ENCODE results near the gene GREB1. TPM values are rescaled to one million over a fixed set of nuclear protein-coding genes. Genes with fewer than 3 reads are reported as not detected.

The GREB1 gene
- total RNA-seq, 2 experiments from 2014 or later = 0.28 to 0.54 TPM

GRCh38 chr2:11500702-11501303, 33.0 kb upstream of the GREB1 start:
- Mint-ChIP-seq H3K4me1 (peaks cover 2% of the 10 kb centered on the region), H3K27ac (no peak overlapping the region), H3K27me3 (peaks cover 10% of the 10 kb centered on the region), H3K36me3 (no peaks in the 10 kb centered on the region), H3K9me3 (peaks cover 4% of the 10 kb centered on the region), H3K4me3 (no peak overlapping the region)
- no peak for DNase-seq
- POLR2A ChIA-PET = no interaction called here
- ATAC-seq (ENCODE audit: low read depth) = no peak

GRCh38 chr2:11502740-11503292, 31.0 kb upstream of the GREB1 start:
- Mint-ChIP-seq H3K36me3 (no peaks in the 10 kb centered on the region), H3K4me3 (no peak overlapping the region)
- POLR2A ChIA-PET = no interaction called here

DNA sequence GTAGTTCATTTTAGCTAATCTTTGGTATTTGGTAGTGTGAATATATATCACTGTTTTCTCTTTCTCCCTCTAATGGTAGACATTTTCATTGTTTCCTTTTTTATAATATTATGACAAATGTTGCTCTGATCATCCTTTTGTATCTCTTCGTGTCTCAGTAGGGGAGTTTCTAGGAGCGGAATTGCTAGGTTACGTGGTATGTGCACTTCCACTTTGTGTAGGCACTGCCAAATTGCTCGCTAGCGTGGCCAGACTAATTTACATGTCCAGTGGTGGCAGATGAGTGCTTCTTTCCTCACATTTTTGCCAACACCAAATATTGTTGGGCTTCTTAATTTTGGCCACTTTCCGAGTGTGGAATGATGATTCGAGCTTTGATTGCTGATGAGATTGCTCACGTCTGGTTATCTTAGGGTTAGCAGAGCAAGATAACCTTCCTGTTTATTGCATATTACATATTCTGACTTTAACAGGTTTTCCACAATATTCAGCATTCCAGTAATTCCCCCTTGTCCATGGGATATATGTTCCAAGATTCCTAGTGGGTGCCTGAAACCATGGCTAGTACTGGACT, 30.4 kb upstream of the GREB1 start:
- H3K4me1 Mint-ChIP-seq = peaks cover 2% of the 10 kb centered on the region
- H3K9me3 Mint-ChIP-seq = peaks cover 4% of the 10 kb centered on the region
- POLR2A ChIA-PET = no interaction called here

More at GRCh38 chr2:11502740-11503292, 31.0 kb upstream of the GREB1 start:
- peak overlapping the region; percentile 21 for H3K27ac Mint-ChIP-seq
- peaks cover 4% of the 10 kb centered on the region for H3K9me3 Mint-ChIP-seq
- H3K27me3 Mint-ChIP-seq = peaks cover 4% of the 10 kb centered on the region
- H3K4me1 Mint-ChIP-seq = peaks cover 2% of the 10 kb centered on the region
- DNase-seq (no peak), ATAC-seq (ENCODE audit: low read depth) (no peak)

GRCh38 chr2:11505652-11506610, 27.9 kb upstream of the GREB1 start:
- H3K27ac Mint-ChIP-seq = no peak overlapping the region
- H3K9me3 Mint-ChIP-seq = peaks cover 4% of the 10 kb centered on the region
- DNase-seq (no peak), ATAC-seq (ENCODE audit: low read depth) (no peak)
- H3K27me3 Mint-ChIP-seq = no peaks in the 10 kb centered on the region
- H3K4me1 Mint-ChIP-seq = no peaks in the 10 kb centered on the region
- H3K4me3 Mint-ChIP-seq = no peak overlapping the region
- H3K36me3 Mint-ChIP-seq = no peaks in the 10 kb centered on the region
- POLR2A ChIA-PET = no interaction called here

More for the DNA sequence above, 30.4 kb upstream of the GREB1 start:
- DNase-seq = no peak
- Mint-ChIP-seq H3K4me3 (no peak overlapping the region), H3K36me3 (no peaks in the 10 kb centered on the region), H3K27ac (no peak overlapping the region), H3K27me3 (peaks cover 4% of the 10 kb centered on the region)
- ATAC-seq (ENCODE audit: low read depth) = no peak

DNA sequence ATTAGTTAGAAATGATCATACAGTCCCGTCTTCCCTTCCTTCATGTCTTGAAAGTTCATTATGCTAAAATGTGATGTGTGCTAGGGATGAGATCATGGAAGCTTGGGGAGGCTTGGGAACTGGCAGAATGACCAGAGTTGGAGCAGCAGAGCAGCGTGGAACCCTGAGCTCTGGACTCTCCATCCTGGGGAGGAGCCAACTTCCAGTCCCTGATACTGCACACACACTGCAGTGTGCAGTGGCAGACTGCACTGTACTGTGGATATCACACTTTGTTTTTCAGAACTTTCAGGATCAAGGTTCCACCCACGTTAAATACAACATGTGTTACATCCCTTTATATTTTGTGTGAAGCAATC, 27.3 kb upstream of the GREB1 start:
- Mint-ChIP-seq H3K27ac (no peak overlapping the region), H3K4me3 (no peak overlapping the region), H3K36me3 (no peaks in the 10 kb centered on the region), H3K4me1 (no peaks in the 10 kb centered on the region), H3K27me3 (no peaks in the 10 kb centered on the region), H3K9me3 (peaks cover 4% of the 10 kb centered on the region)
- ATAC-seq (ENCODE audit: low read depth) = no peak
- POLR2A ChIA-PET = no interaction called here
- no peak for DNase-seq

DNA sequence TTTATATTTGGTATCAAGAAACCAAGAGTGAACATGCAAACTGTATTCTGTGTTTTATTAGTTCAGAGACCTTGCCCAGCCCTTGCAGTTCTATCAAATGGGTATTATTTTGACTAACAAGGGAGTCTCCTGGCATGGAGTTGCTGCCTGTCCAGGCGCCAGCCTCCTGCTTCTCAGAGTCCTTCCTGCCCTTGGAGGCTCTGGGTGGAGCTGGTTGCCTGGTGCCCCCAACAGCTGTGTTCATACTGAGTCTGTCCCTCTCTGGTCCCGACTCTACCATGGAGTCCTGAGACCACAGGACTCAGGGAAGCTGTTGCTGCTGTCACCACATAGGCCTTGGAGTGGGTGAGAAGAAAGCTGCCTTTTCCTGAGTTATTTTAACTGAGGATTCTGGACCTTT, 26.3 kb upstream of the GREB1 start:
- Mint-ChIP-seq H3K4me3 (no peak overlapping the region), H3K9me3 (peaks cover 4% of the 10 kb centered on the region), H3K27ac (no peak overlapping the region), H3K36me3 (no peaks in the 10 kb centered on the region), H3K4me1 (no peaks in the 10 kb centered on the region), H3K27me3 (no peaks in the 10 kb centered on the region)
- ATAC-seq (ENCODE audit: low read depth) = no peak
- POLR2A ChIA-PET = no interaction called here
- DNase-seq = no peak

DNA sequence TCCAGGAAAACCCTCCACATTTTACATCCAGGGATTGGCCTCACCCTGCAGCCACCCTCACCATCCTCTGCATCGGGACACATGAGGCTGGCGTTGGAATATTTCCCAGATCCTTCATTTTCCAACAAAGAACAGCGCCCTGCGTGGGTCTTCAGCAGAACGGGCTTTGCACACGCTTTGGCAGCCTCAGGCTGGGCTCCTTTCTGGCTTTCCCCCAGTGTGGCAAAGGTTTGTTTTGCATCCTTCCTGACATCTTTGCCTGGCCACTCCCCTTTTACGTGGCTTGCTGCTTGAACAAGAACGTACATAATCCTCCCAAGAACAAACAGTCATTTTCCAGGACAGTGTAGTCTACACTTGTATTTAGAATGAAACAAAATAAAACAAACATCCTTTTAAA, 25.6 kb upstream of the GREB1 start:
- Mint-ChIP-seq H3K27ac (no peak overlapping the region), H3K4me1 (no peaks in the 10 kb centered on the region), H3K27me3 (no peaks in the 10 kb centered on the region), H3K9me3 (peaks cover 1% of the 10 kb centered on the region), H3K4me3 (no peak overlapping the region), H3K36me3 (no peaks in the 10 kb centered on the region)
- no peak for DNase-seq
- no peak for ATAC-seq (ENCODE audit: low read depth)
- POLR2A ChIA-PET = no interaction called here

DNA sequence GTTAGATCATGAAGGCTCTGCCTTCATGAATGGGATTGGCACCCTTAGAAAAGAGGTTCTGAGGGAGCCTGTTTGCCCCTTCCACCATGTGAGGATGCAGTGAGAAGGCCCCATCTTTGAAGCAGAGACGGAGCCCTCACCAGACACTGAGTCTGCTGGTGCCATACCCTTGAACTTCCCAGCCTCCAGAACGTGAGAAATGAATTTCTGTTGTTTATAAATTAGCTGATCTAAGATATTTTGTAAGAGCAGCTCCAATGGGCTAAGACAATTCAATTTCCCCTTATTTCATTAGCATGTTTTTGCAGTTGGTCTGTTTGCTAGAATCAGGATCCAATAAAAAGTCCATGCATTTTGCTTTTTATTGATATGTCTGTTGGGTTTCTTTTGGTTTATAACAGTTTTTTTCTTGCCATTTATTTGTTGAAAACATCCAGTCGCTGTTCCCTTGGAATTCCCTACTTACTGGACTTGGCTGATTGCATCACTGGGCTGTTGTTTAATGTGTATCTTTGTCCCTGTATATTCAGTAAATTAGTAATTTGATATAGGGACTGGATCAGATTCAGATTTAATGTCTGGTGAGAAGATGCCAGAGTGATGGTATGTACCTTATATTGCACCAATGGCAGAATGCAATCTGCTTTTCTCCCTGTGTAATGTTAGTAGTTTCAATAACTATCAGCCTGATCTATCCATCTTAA, 24.0 kb upstream of the GREB1 start:
- H3K27me3 Mint-ChIP-seq = no peaks in the 10 kb centered on the region
- no peak overlapping the region for H3K27ac Mint-ChIP-seq
- no peaks in the 10 kb centered on the region for H3K4me1 Mint-ChIP-seq
- H3K4me3 Mint-ChIP-seq = no peak overlapping the region
- no peak for ATAC-seq (ENCODE audit: low read depth)
- no peak for DNase-seq
- H3K9me3 Mint-ChIP-seq = no peaks in the 10 kb centered on the region
- no peaks in the 10 kb centered on the region for H3K36me3 Mint-ChIP-seq
- POLR2A ChIA-PET = no interaction called here

GRCh38 chr2:11512431-11512830, 21.4 kb upstream of the GREB1 start:
- Mint-ChIP-seq H3K9me3 (no peaks in the 10 kb centered on the region), H3K27ac (no peak overlapping the region), H3K4me3 (no peak overlapping the region), H3K36me3 (no peaks in the 10 kb centered on the region), H3K4me1 (no peaks in the 10 kb centered on the region), H3K27me3 (peaks cover 3% of the 10 kb centered on the region)
- no peak for DNase-seq
- no peak for ATAC-seq (ENCODE audit: low read depth)
- POLR2A ChIA-PET = interaction anchor here (0.6 kb wide), 1 partner anchor 537 kb away, joined by 5 read pairs; no protein-coding TSS in a partner anchor

DNA sequence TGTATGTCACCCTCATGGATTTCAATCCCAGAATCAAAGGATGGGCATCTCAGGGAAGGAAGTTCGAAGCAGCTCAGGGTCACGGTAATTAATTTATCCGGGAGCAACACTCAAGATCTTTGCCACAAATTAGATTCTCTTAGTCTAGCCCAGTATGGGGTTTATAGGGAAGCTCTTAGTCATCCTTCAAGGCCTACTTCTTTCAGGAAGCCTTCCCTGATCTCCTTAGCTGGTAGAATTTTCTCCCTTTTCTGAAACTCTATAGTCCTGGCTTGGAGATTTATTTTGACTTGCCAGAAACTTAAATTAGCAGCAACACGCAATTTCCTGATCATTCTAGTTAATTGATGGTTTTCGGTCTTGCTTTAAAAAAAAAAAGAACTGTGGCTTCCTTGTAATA, 20.5 kb upstream of the GREB1 start:
- H3K27me3 Mint-ChIP-seq = peaks cover 3% of the 10 kb centered on the region
- H3K4me1 Mint-ChIP-seq = no peaks in the 10 kb centered on the region
- H3K4me3 Mint-ChIP-seq = no peak overlapping the region
- no peaks in the 10 kb centered on the region for H3K36me3 Mint-ChIP-seq
- H3K27ac Mint-ChIP-seq = no peak overlapping the region
- no peaks in the 10 kb centered on the region for H3K9me3 Mint-ChIP-seq
- POLR2A ChIA-PET = no interaction called here
- no peak for ATAC-seq (ENCODE audit: low read depth)
- no peak for DNase-seq

- POLR2A ChIA-PET = no interaction called here
- peaks cover 3% of the 10 kb centered on the region for H3K27me3 Mint-ChIP-seq
- H3K27ac Mint-ChIP-seq = no peak overlapping the region
- DNase-seq (no peak), ATAC-seq (ENCODE audit: low read depth) (no peak)
- H3K4me1 Mint-ChIP-seq = no peaks in the 10 kb centered on the region
- no peaks in the 10 kb centered on the region for H3K36me3 Mint-ChIP-seq
- no peak overlapping the region for H3K4me3 Mint-ChIP-seq
- H3K9me3 Mint-ChIP-seq = no peaks in the 10 kb centered on the region
Observed at GRCh38 chr2:11514081-11514730, 19.6 kb upstream of the GREB1 start.

- H3K9me3 Mint-ChIP-seq = no peaks in the 10 kb centered on the region
- DNase-seq (no peak), ATAC-seq (ENCODE audit: low read depth) (no peak)
- no peaks in the 10 kb centered on the region for H3K36me3 Mint-ChIP-seq
- H3K27ac Mint-ChIP-seq = no peak overlapping the region
- POLR2A ChIA-PET = no interaction called here
- no peaks in the 10 kb centered on the region for H3K4me1 Mint-ChIP-seq
- H3K27me3 Mint-ChIP-seq = peaks cover 3% of the 10 kb centered on the region
- no peak overlapping the region for H3K4me3 Mint-ChIP-seq
Observed at GRCh38 chr2:11514904-11515303, 18.9 kb upstream of the GREB1 start.

- ATAC-seq (ENCODE audit: low read depth) (no peak), DNase-seq (no peak)
- Mint-ChIP-seq H3K27ac (no peak overlapping the region), H3K4me3 (no peak overlapping the region), H3K4me1 (no peaks in the 10 kb centered on the region), H3K9me3 (peaks cover 2% of the 10 kb centered on the region), H3K27me3 (peaks cover 3% of the 10 kb centered on the region), H3K36me3 (no peaks in the 10 kb centered on the region)
- POLR2A ChIA-PET = no interaction called here
Observed at GRCh38 chr2:11515490-11515981, 18.3 kb upstream of the GREB1 start.
